Measurements from ENCODE around the gene AGRN.
"Not testable (repeated sequence)": the region's sequence is repeated elsewhere in the genome, so short reads cannot be mapped to it uniquely, and the experiment has no call there.

The AGRN gene

GRCh38 chr1:976791-977190 is 43.1 kb upstream of the AGRN start:
- H3K27ac ChIP-seq (replicated peaks; ENCODE audit: low read length); H4K8ac ChIP-seq (ENCODE audit: low read depth, low read length); H3K4me3 ChIP-seq (ENCODE audit: low read length in 2 of 2); H2BK12ac ChIP-seq (ENCODE audit: low read length); H3K4me2 ChIP-seq (ENCODE audit: insufficient read depth, low read length, poor library complexity, severe bottlenecking); H3K9ac ChIP-seq (ENCODE audit: low read depth, low read length, poor library complexity); H3K79me1 ChIP-seq (ENCODE audit: low read depth, low read length); DNase-seq (ENCODE audit: low spot score); H2AFZ ChIP-seq (ENCODE audit: low read length); H3K9me3 ChIP-seq (replicated peaks in 1 of 2; ENCODE audit: control insufficient read depth in 2 of 2, insufficient read depth in 1 of 2, low read depth in 1 of 2, low read length in 2 of 2); H2AK5ac ChIP-seq (ENCODE audit: low read depth, low read length); H3K14ac ChIP-seq (ENCODE audit: low read length); H2BK15ac ChIP-seq (ENCODE audit: low read length); H3K36me3 ChIP-seq (replicated peaks in 1 of 2; ENCODE audit: control insufficient read depth in 2 of 2, insufficient read depth in 2 of 2, low read length in 2 of 2); H3K4ac ChIP-seq (ENCODE audit: low read length); H3K23ac ChIP-seq (ENCODE audit: low read depth, low read length, poor library complexity); H4K91ac ChIP-seq (ENCODE audit: low read depth, low read length, poor library complexity); H2BK5ac ChIP-seq (ENCODE audit: low read length); H3K18ac ChIP-seq (ENCODE audit: low read length); H2BK120ac ChIP-seq (ENCODE audit: low read depth, low read length); H3K4me1 ChIP-seq (ENCODE audit: control insufficient read depth in 2 of 2, insufficient read depth in 1 of 2, low read depth in 1 of 2, low read length in 2 of 2): not testable (repeated sequence)
- H3K27me3 ChIP-seq (ENCODE audit: control insufficient read depth in 3 of 3, insufficient read depth in 3 of 3, low read depth in 1 of 3, low read length in 3 of 3): peaks cover 0 to 67% (median 14%) of the 10 kb centered on the region in 3 experiments
- no CpG with 5 or more reads among the region's 39 CpGs for WGBS, 2 donors (ENCODE audit: extremely low coverage in 2 of 2, insufficient read length in 2 of 2, insufficient replicate concordance in 1 of 2)

GRCh38 chr1:978069-978834 is 41.7 kb upstream of the AGRN start:
- Histone ChIP-seq H3K4ac (ENCODE audit: low read length) (no peak overlapping the region), H3K27me3 (ENCODE audit: control insufficient read depth in 3 of 3, insufficient read depth in 3 of 3, low read depth in 1 of 3, low read length in 3 of 3) (peaks cover 0 to 70% (median 13%) of the 10 kb centered on the region in 3 experiments), H4K8ac (ENCODE audit: low read depth, low read length) (no peak overlapping the region), H3K18ac (ENCODE audit: low read length) (no peak overlapping the region), H2BK120ac (ENCODE audit: low read depth, low read length) (no peak overlapping the region), H3K79me1 (ENCODE audit: low read depth, low read length) (no peaks in the 10 kb centered on the region), H3K4me3 (ENCODE audit: low read length in 2 of 2) (no peak overlapping the region), H4K91ac (ENCODE audit: low read depth, low read length, poor library complexity) (no peak overlapping the region), H3K9ac (ENCODE audit: low read depth, low read length, poor library complexity) (no peak overlapping the region), H3K14ac (ENCODE audit: low read length) (peak overlapping the region; percentile 21), H3K36me3 (replicated peaks in 1 of 2; ENCODE audit: control insufficient read depth in 2 of 2, insufficient read depth in 2 of 2, low read length in 2 of 2) (no peaks in the 10 kb centered on the region), H3K4me1 (ENCODE audit: control insufficient read depth in 2 of 2, insufficient read depth in 1 of 2, low read depth in 1 of 2, low read length in 2 of 2) (peaks cover 1 to 4% of the 10 kb centered on the region in 2 donors), H3K9me3 (replicated peaks in 1 of 2; ENCODE audit: control insufficient read depth in 2 of 2, insufficient read depth in 1 of 2, low read depth in 1 of 2, low read length in 2 of 2) (no peaks in the 10 kb centered on the region), H3K27ac (replicated peaks; ENCODE audit: low read length) (no peak overlapping the region), H2BK15ac (ENCODE audit: low read length) (peak overlapping the region; percentile 64), H2BK5ac (ENCODE audit: low read length) (no peak overlapping the region), H2AK5ac (ENCODE audit: low read depth, low read length) (peak overlapping the region; percentile 52), H2BK12ac (ENCODE audit: low read length) (no peak overlapping the region), H3K4me2 (ENCODE audit: insufficient read depth, low read length, poor library complexity, severe bottlenecking) (no peak overlapping the region), H3K23ac (ENCODE audit: low read depth, low read length, poor library complexity) (peak overlapping the region; percentile 80), H2AFZ (ENCODE audit: low read length) (no peak overlapping the region)
- WGBS, 2 donors (ENCODE audit: extremely low coverage in 2 of 2, insufficient read length in 2 of 2, insufficient replicate concordance in 1 of 2): no CpG with 5 or more reads among the region's 44 CpGs
- no peak for DNase-seq (ENCODE audit: low spot score)

GRCh38 chr1:978835-979743 is 40.8 kb upstream of the AGRN start:
- no peak overlapping the region for H2BK5ac ChIP-seq (ENCODE audit: low read length)
- H4K8ac ChIP-seq (ENCODE audit: low read depth, low read length): no peak overlapping the region
- no peaks in the 10 kb centered on the region for H3K36me3 ChIP-seq (replicated peaks in 1 of 2; ENCODE audit: control insufficient read depth in 2 of 2, insufficient read depth in 2 of 2, low read length in 2 of 2)
- H3K9ac ChIP-seq (ENCODE audit: low read depth, low read length, poor library complexity): no peak overlapping the region
- WGBS, 2 donors (ENCODE audit: extremely low coverage in 2 of 2, insufficient read length in 2 of 2, insufficient replicate concordance in 1 of 2): no CpG with 5 or more reads among the region's 60 CpGs
- H3K4ac ChIP-seq (ENCODE audit: low read length): no peak overlapping the region
- H3K27me3 ChIP-seq (ENCODE audit: control insufficient read depth in 3 of 3, insufficient read depth in 3 of 3, low read depth in 1 of 3, low read length in 3 of 3): peaks cover 0 to 68% (median 13%) of the 10 kb centered on the region in 3 experiments
- H3K27ac ChIP-seq (replicated peaks; ENCODE audit: low read length): no peak overlapping the region
- H3K18ac ChIP-seq (ENCODE audit: low read length): no peak overlapping the region
- H3K4me1 ChIP-seq (ENCODE audit: control insufficient read depth in 2 of 2, insufficient read depth in 1 of 2, low read depth in 1 of 2, low read length in 2 of 2): peaks cover 0 to 1% of the 10 kb centered on the region in 2 donors
- no peak overlapping the region for H3K4me3 ChIP-seq (ENCODE audit: low read length in 2 of 2)
- no peak overlapping the region for H2AFZ ChIP-seq (ENCODE audit: low read length)
- H2BK12ac ChIP-seq (ENCODE audit: low read length): no peak overlapping the region
- no peak overlapping the region for H2BK120ac ChIP-seq (ENCODE audit: low read depth, low read length)
- H2BK15ac ChIP-seq (ENCODE audit: low read length): no peak overlapping the region
- H3K4me2 ChIP-seq (ENCODE audit: insufficient read depth, low read length, poor library complexity, severe bottlenecking): no peak overlapping the region
- H3K23ac ChIP-seq (ENCODE audit: low read depth, low read length, poor library complexity): peak overlapping the region; percentile 50
- peak overlapping the region; percentile 28 for H2AK5ac ChIP-seq (ENCODE audit: low read depth, low read length)
- H3K14ac ChIP-seq (ENCODE audit: low read length): peak overlapping the region; percentile 21
- no peaks in the 10 kb centered on the region for H3K79me1 ChIP-seq (ENCODE audit: low read depth, low read length)
- H4K91ac ChIP-seq (ENCODE audit: low read depth, low read length, poor library complexity): no peak overlapping the region
- no peaks in the 10 kb centered on the region for H3K9me3 ChIP-seq (replicated peaks in 1 of 2; ENCODE audit: control insufficient read depth in 2 of 2, insufficient read depth in 1 of 2, low read depth in 1 of 2, low read length in 2 of 2)
- no peak for DNase-seq (ENCODE audit: low spot score)

- Histone ChIP-seq H3K36me3 (replicated peaks in 1 of 2; ENCODE audit: control insufficient read depth in 2 of 2, insufficient read depth in 2 of 2, low read length in 2 of 2) (no peaks in the 10 kb centered on the region), H2AK5ac (ENCODE audit: low read depth, low read length) (no peak overlapping the region), H3K23ac (ENCODE audit: low read depth, low read length, poor library complexity) (peak overlapping the region; percentile 50), H3K4me1 (ENCODE audit: control insufficient read depth in 2 of 2, insufficient read depth in 1 of 2, low read depth in 1 of 2, low read length in 2 of 2) (peaks cover 0 to 1% of the 10 kb centered on the region in 2 donors), H3K14ac (ENCODE audit: low read length) (peak overlapping the region; percentile 27), H2AFZ (ENCODE audit: low read length) (no peak overlapping the region), H2BK120ac (ENCODE audit: low read depth, low read length) (no peak overlapping the region), H2BK5ac (ENCODE audit: low read length) (no peak overlapping the region), H2BK15ac (ENCODE audit: low read length) (no peak overlapping the region), H4K91ac (ENCODE audit: low read depth, low read length, poor library complexity) (no peak overlapping the region), H3K4me3 (ENCODE audit: low read length in 2 of 2) (peak overlapping the region in 1 of 2 donors; percentile 48), H2BK12ac (ENCODE audit: low read length) (no peak overlapping the region), H3K4ac (ENCODE audit: low read length) (no peak overlapping the region), H3K4me2 (ENCODE audit: insufficient read depth, low read length, poor library complexity, severe bottlenecking) (no peak overlapping the region), H3K18ac (ENCODE audit: low read length) (no peak overlapping the region), H3K9me3 (replicated peaks in 1 of 2; ENCODE audit: control insufficient read depth in 2 of 2, insufficient read depth in 1 of 2, low read depth in 1 of 2, low read length in 2 of 2) (no peaks in the 10 kb centered on the region), H3K27me3 (ENCODE audit: control insufficient read depth in 3 of 3, insufficient read depth in 3 of 3, low read depth in 1 of 3, low read length in 3 of 3) (peaks cover 0 to 62% (median 10%) of the 10 kb centered on the region in 3 experiments), H3K27ac (replicated peaks; ENCODE audit: low read length) (no peak overlapping the region), H3K79me1 (ENCODE audit: low read depth, low read length) (no peaks in the 10 kb centered on the region), H3K9ac (ENCODE audit: low read depth, low read length, poor library complexity) (no peak overlapping the region), H4K8ac (ENCODE audit: low read depth, low read length) (no peak overlapping the region)
- no peak for DNase-seq (ENCODE audit: low spot score)
- WGBS, 2 donors (ENCODE audit: extremely low coverage in 2 of 2, insufficient read length in 2 of 2, insufficient replicate concordance in 1 of 2): no CpG with 5 or more reads among the region's 9 CpGs
Measured at GRCh38 chr1:979744-980072, 40.2 kb upstream of the AGRN start.

Data from neuronal stem cell (in vitro differentiated cells).